ENCODE data around the gene HNRNPA3.

GRCh38 chr2:177265824-177266817 lies 53.5 kb downstream of the HNRNPA3 start:
- TF ChIP-seq CTCF (IDR thresholded peaks at IDR 0.05) (no peak), POLR2AphosphoS5 (IDR thresholded peaks at IDR 0.05) (peak in 1 of 3 donors; percentile 39), POLR2A (IDR thresholded peaks at IDR 0.05) (no peak), EP300 (IDR thresholded peaks at IDR 0.05) (no peak)
